ENCODE measurements around the gene MAGI3.
"Not testable (repeated sequence)": the region's sequence is repeated elsewhere in the genome, so short reads cannot be mapped to it uniquely, and the experiment has no call there.

The MAGI3 gene

DNA sequence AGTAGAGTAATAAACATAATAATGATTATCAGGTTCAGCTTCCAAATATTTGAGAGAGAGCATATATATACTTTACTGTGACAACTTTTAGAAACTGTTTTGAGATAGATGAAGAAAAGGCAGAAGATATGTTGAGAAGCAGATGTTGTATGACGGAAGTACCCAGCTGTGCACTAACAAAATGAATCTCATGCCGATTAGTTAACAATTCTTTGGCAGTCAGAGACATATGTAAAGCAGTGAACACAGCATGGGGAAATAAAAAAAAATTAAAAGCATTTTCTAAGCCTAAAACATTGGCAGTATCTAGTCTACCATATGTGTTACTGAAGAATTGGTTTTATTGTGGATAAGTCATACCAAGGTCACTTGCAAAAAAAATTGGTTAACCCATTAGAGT lies 51.8 kb downstream of the MAGI3 start:
- no peak for DNase-seq (ENCODE audit: low read depth)

DNA sequence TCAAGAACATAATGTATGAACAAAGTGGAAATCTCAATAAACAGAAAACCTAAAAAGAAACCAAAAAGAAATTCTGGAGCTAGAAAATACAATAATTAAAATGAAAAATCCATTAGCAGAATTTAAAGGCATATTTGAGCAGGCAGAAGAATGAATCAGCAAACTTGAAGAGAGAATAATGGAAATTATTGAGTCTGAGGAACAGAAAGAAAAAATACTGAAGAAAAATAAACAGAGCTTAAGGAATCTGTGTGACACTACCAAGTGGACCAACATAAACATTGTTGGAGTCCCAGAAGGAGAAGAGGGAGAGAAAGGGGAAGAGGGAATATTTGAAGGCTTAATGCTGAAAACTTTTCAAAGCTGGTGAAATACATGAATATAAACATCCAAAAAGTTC lies 54.5 kb downstream of the MAGI3 start:
- DNase-seq (ENCODE audit: low read depth) = no peak

- DNase-seq (ENCODE audit: low read depth) = no peak
Observed at GRCh38 chr1:113451710-113452109, 61.4 kb downstream of the MAGI3 start.

- peak; percentile 74 for DNase-seq (ENCODE audit: low read depth)
Observed at GRCh38 chr1:113452921-113453770, 62.8 kb downstream of the MAGI3 start.

DNA sequence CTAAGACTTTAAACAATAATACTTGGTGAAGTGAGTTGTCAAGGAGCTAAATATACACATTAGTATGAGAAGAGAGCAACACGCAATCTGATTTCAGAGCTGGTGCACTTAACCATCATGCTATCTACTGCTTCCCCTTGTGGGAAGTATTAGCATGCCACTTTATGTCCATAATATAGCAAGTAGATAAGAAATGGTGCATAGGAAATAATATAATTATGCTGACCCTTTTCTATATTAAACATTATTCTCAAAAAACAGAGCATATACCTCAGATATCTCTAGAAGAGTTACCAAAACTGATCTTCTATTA lies 63.4 kb downstream of the MAGI3 start:
- DNase-seq (ENCODE audit: low read depth) = no peak

DNA sequence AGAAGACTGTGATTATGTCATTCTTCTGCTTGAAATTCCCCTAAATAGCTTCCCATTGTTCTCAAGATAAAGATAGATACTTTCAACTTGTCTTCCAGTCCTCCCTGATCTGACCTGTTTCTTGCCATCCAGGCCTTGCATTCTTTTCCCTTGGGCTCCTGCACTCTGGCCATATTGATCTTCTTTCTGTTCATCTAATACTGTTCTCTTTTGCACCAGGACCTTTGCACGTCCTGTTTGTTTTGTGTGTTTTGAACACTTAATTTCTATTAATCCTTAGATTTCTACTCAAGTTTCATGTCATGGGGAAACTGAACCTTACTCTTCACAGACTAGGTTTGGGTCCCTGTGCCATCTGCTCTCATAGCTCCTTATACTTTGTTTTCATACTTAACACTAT lies 65.1 kb downstream of the MAGI3 start:
- no peak for DNase-seq (ENCODE audit: low read depth)

- DNase-seq (ENCODE audit: low read depth) = peak; percentile 97
Observed at GRCh38 chr1:113456967-113457366, 66.7 kb downstream of the MAGI3 start.

DNA sequence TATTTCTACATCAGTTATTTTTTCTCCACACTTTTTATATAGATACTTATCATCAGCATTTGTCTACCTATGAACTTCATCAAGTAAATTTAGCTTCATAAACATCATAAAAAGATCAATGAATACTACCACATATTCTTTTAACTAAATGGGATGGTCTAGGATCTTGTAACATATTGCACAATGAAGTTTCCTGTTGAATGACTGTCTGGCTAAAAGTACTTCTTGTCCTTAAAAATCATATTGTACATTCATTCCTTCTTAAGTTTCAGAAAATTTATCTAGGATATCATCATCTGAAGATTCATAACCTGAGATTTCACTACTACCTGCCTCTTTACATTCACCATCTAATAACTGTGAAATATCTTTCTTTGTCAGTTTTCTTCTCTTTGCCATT lies 69.0 kb downstream of the MAGI3 start:
- DNase-seq (ENCODE audit: low read depth) = no peak

GRCh38 chr1:113467991-113468390 lies 77.7 kb downstream of the MAGI3 start:
- no peak for DNase-seq (ENCODE audit: low read depth)

- not testable (repeated sequence) for DNase-seq (ENCODE audit: low read depth)
Observed at GRCh38 chr1:113478427-113479195, 88.3 kb downstream of the MAGI3 start.

DNA sequence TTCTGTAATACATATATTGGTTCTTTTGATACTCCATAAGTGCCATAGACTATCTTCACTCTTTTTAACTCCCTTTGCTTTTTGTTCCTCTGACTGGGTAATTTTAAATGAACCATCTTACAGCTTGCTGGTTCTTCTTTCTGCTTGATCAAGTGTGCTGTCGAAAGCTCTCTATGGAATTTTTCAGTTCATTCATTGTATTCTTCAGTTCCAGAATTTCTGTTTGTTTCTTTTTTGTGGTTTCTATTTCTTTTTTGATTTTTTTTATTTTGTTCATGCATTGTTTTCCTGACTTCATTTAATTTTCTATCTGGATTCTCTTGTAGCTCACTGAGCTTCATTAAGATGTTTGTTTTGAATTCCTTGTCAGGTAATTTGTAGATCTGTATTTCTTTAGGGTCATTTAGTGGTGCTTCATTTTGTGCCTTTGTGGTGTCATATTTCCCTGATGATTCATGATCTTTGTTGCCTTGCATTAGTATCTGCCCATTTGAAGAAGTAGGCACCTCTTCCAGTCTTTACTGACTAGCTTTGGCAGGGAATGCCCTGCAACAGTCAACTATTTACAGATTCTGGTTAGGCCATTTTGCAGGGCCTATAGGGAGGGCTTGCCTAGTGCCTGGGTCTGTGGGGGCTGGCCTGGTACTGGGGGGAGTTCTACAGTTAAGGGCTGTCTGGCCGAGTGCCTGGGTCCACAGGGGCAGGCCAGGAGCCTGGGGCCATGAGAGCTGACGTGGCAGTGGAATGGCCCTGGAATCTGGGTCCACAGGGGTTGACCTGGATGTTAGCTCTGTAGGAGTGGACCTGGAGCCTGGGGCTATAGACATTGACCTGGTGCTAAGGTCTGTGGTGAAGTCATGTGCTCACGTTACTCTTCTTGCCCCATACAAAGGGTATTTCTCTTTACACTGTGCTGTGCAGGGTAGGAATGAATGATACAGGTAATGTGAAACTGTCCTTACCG lies 89.7 kb downstream of the MAGI3 start:
- DNase-seq (ENCODE audit: low read depth) = peak; percentile 16

GRCh38 chr1:113485131-113485530 lies 94.8 kb downstream of the MAGI3 start:
- DNase-seq (ENCODE audit: low read depth) = not testable (repeated sequence)

- DNase-seq (ENCODE audit: low read depth) = peak; percentile 18
Observed at GRCh38 chr1:113488576-113489177, 98.4 kb downstream of the MAGI3 start.

- no peak for DNase-seq (ENCODE audit: low read depth)
Observed at GRCh38 chr1:113490384-113490783, 100.1 kb downstream of the MAGI3 start.

DNA sequence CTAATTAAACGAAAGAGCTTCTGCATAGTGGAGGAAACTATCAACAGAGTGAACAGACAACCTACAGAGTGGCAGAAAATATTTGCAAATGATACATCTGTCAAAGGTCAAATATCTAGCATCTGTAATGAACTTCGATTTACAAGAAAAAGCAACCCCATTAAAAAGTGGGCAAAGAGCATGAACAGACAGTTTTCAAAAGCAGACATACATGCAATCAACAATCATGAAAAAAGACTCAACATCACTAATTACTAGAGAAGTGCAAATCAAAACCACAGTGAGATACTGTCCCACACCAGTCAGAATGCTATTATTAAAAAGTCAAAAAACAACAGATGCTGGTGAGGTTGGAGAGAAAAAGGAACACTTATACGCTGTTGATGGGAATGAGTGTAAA lies 103.2 kb downstream of the MAGI3 start:
- DNase-seq (ENCODE audit: low read depth) = no peak

DNA sequence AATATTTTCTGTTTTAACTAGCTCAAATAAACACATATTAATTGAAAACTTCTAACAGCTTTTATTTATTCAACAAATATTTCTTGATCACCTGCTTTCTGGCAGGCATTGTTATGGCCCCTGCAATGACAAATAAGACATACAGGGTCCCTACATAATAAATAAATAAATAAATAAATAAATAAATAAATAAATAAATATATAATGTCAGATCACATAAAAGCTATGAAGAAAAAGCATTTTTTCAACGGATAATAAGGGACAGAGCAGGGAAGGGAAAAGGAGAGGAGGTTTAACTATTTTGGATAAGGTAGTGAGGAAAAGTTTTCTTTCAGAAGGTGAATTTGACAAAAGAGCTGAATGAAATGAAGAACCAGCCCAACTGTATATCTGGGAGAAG lies 115.0 kb downstream of the MAGI3 start:
- DNase-seq (ENCODE audit: low read depth) = no peak

- no peak for DNase-seq (ENCODE audit: low read depth)
Observed at GRCh38 chr1:113507552-113508214, 117.4 kb downstream of the MAGI3 start.

GRCh38 chr1:113508364-113509164 lies 118.2 kb downstream of the MAGI3 start:
- no peak for DNase-seq (ENCODE audit: low read depth)

DNA sequence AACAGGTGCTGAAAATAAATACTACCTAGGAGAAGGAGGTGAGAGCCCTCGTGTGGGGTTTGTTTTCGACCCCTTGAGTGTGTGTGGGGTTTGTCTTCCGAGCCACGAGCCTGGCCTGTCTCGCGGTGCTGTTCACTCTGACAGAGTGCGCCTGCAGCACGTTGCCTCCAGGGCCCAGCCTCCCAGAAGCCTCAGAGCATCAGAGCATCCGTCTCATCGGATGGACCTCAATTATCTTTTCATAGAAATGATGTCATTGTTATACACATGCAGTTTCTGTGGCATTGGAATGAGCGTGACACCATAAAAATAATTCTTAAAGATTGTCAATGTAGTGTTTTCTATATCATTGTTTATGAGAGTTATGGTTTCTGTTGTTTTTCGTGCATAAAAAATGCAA lies 119.5 kb downstream of the MAGI3 start:
- DNase-seq (ENCODE audit: low read depth) = not testable (repeated sequence)

DNA sequence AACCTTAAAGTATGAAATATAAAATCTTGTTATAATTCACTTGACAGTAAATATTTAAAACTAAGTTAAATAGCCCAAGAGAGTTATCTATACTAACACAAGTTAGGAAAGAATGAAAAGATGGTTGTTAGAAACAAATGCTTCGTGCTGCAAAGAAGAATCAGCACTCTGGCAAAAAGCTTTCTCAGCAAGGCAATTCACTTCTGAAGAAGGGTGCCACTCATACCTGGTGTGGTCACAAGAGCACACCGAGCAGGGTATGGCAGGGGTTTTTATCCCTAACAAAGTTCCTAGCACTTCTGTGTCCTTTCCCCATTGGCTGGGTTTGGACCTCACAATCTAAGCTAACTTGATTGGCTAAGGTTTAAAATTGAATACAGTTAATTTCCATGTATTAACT lies 121.0 kb downstream of the MAGI3 start:
- no peak for DNase-seq (ENCODE audit: low read depth)

DNA sequence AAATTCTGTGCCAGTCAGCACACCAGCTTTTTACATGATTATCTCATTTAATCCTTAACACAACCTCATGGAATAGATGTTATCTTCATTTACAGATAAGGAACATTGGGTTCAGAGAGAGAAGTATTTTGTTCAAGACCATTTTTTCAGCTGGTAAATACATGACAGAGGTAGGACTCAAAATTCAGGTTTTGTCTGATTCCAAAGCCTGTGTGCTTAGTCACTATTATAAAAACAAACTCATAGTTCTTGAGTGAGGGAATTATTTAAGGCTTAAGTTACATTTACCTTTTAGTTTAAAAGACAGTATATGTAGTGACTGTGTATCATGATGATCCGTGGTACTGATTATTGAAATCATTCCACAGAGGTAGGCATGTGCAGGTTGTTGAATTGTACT lies 125.2 kb downstream of the MAGI3 start:
- DNase-seq (ENCODE audit: low read depth) = no peak
